Suprapubic skin (tissue), 4 donors: ENCODE measurements around the gene NEMF.

Source experiments
- CTCF ChIP-seq, 2 donors: fragments of 200-600 bp in 1 of 2; fragments of 450-650 bp in 1 of 2; sonication (generic) in 1 of 2; IDR thresholded peaks; one replicate each; pipeline ENCODE4 v1.5.1; 2016 to 2019; ENCODE audit warnings: antibody characterized with exemption in 2 of 2, mild to moderate bottlenecking in 1 of 2, moderate library complexity in 1 of 2
- POLR2A ChIP-seq, 2 donors: fragments of 450-650 bp; IDR thresholded peaks; one replicate each; pipeline ENCODE4 v1.6.1; 2017; ENCODE audit warnings: antibody characterized with exemption in 2 of 2, mild to moderate bottlenecking in 2 of 2, moderate library complexity in 2 of 2
- POLR2AphosphoS5 ChIP-seq, 3 donors: sonication (generic); formaldehyde crosslinking; IDR thresholded peaks; one replicate each; pipeline ENCODE4 v1.6.1; 2017; ENCODE audit warnings: antibody characterized with exemption in 3 of 3

GRCh38 chr14:49858383-49858782 is 5.8 kb upstream of the NEMF start:
- TF ChIP-seq CTCF (IDR thresholded peaks at IDR 0.05) = no peak
- no peak for TF ChIP-seq POLR2A (IDR thresholded peaks at IDR 0.05)
- TF ChIP-seq POLR2AphosphoS5 (IDR thresholded peaks at IDR 0.05) = no peak
